Mesenchymal stem cell (in vitro differentiated cells and primary cell): Measurements from ENCODE around the gene GTSF1L.

ENCODE experiments used
- DNase-seq: peaks from one replicate; pipeline ENCODE4 v3.0.0-alpha.2; 2013
- H2AFZ ChIP-seq: one replicate; pipeline ENCODE4 v1.6.1; 2013; ENCODE audit warnings: low read depth, mild to moderate bottlenecking, control low read depth, inconsistent platforms, low read length, moderate library complexity
- H2AK5ac ChIP-seq: 2 replicates; pipeline ENCODE4 v1.6.1; 2013; ENCODE audit warnings: low read length, moderate library complexity, mild to moderate bottlenecking, inconsistent platforms; ENCODE audit not compliant: severe bottlenecking
- H2BK120ac ChIP-seq: one replicate; pipeline ENCODE4 v1.6.1; 2013; ENCODE audit warnings: low read depth, mild to moderate bottlenecking, inconsistent platforms, low read length, moderate library complexity
- H2BK12ac ChIP-seq, 2 experiments: one replicate each; pipeline ENCODE4 v1.6.1; 2013; ENCODE audit warnings: inconsistent platforms in 2 of 2, low read length in 2 of 2, mild to moderate bottlenecking in 2 of 2, moderate library complexity in 2 of 2, control low read depth in 1 of 2
- H2BK15ac ChIP-seq: one replicate; pipeline ENCODE4 v1.6.1; 2013; ENCODE audit warnings: mild to moderate bottlenecking, low read depth, inconsistent platforms; ENCODE audit not compliant: poor library complexity, severe bottlenecking
- H2BK5ac ChIP-seq: 2 replicates; pipeline ENCODE4 v1.6.1; 2013; ENCODE audit warnings: low read depth, mild to moderate bottlenecking, low read length, control low read depth, inconsistent platforms; ENCODE audit not compliant: poor library complexity, severe bottlenecking
- H3K14ac ChIP-seq, 2 experiments: one replicate each; pipeline ENCODE4 v1.6.1; 2013; ENCODE audit warnings: inconsistent platforms in 2 of 2, low read length in 2 of 2, control low read depth in 1 of 2, mild to moderate bottlenecking in 1 of 2, moderate library complexity in 1 of 2
- H3K18ac ChIP-seq, 2 experiments: one replicate each; pipeline ENCODE4 v1.6.1; 2013; ENCODE audit warnings: inconsistent platforms in 2 of 2, low read length in 2 of 2, control low read depth in 1 of 2, low read depth in 1 of 2, mild to moderate bottlenecking in 1 of 2
- H3K23ac ChIP-seq, 2 experiments: one replicate each; pipeline ENCODE4 v1.6.1; 2013; ENCODE audit warnings: inconsistent platforms in 2 of 2, low read length in 2 of 2, mild to moderate bottlenecking in 2 of 2, moderate library complexity in 2 of 2, control low read depth in 1 of 2
- H3K27ac ChIP-seq: 2 replicates; pipeline ENCODE4 v1.5.1; 2013; ENCODE audit warnings: mild to moderate bottlenecking, moderate library complexity, low read length, control low read depth, inconsistent platforms; ENCODE audit not compliant: poor library complexity, severe bottlenecking
- H3K27me3 ChIP-seq, 2 experiments: 2 replicates each; pipeline versions ENCODE4 v1.6.1 to v1.7.0; 2013; ENCODE audit warnings: low read length in 2 of 2, mild to moderate bottlenecking in 2 of 2, moderate library complexity in 2 of 2, control low read depth in 1 of 2, inconsistent platforms in 1 of 2; ENCODE audit not compliant: control insufficient read depth in 1 of 2, insufficient read depth in 1 of 2
- H3K36me3 ChIP-seq, 2 experiments: 2 replicates each; pipeline versions ENCODE4 v1.6.1 to v1.7.0; 2013; ENCODE audit warnings: low read length in 2 of 2, control low read depth in 1 of 2, inconsistent platforms in 1 of 2, low read depth in 1 of 2, mild to moderate bottlenecking in 1 of 2; ENCODE audit not compliant: insufficient read depth in 2 of 2, control insufficient read depth in 1 of 2
- H3K4ac ChIP-seq, 2 experiments: one replicate each; pipeline ENCODE4 v1.6.1; 2013; ENCODE audit warnings: inconsistent platforms in 2 of 2, low read length in 2 of 2, mild to moderate bottlenecking in 2 of 2, moderate library complexity in 2 of 2, control low read depth in 1 of 2, low read depth in 1 of 2
- H3K4me1 ChIP-seq: 2 replicates; pipeline ENCODE4 v1.6.1; 2013; ENCODE audit warnings: low read depth, low read length, control low read depth; ENCODE audit not compliant: control insufficient read depth, insufficient read depth
- H3K4me2 ChIP-seq: 2 replicates; pipeline ENCODE4 v1.6.1; 2013; ENCODE audit warnings: low read length, mild to moderate bottlenecking, inconsistent platforms; ENCODE audit not compliant: poor library complexity, severe bottlenecking
- H3K4me3 ChIP-seq, 2 experiments: 2 replicates each; pipeline versions ENCODE4 v1.5.1 to v1.7.0; 2013; ENCODE audit warnings: low read length in 2 of 2, mild to moderate bottlenecking in 2 of 2, control low read depth in 1 of 2, low read depth in 1 of 2; ENCODE audit not compliant: insufficient read depth in 1 of 2
- H3K79me1 ChIP-seq: replicated peaks from 2 replicates; pipeline ENCODE4 v1.6.1; 2013; ENCODE audit warnings: mild to moderate bottlenecking, control low read depth, low read length, inconsistent platforms; ENCODE audit not compliant: poor library complexity, severe bottlenecking
- H3K9ac ChIP-seq: 2 replicates; pipeline ENCODE4 v1.7.0; 2013; ENCODE audit warnings: mild to moderate bottlenecking, low read length, moderate library complexity
- H3K9me3 ChIP-seq: 2 replicates; pipeline ENCODE4 v1.7.0; 2013; ENCODE audit warnings: mild to moderate bottlenecking, low read length; ENCODE audit not compliant: control insufficient read depth
- H4K8ac ChIP-seq: one replicate; pipeline ENCODE4 v1.6.1; 2013; ENCODE audit warnings: inconsistent platforms, mild to moderate bottlenecking, low read length, moderate library complexity
- H4K91ac ChIP-seq: one replicate; pipeline ENCODE4 v1.6.1; 2013; ENCODE audit warnings: mild to moderate bottlenecking, low read length, inconsistent platforms
- WGBS: methylation state at CpG from one replicate; pipeline ENCODE4 v1.1.7; 2013; ENCODE audit warnings: mixed read lengths; 5-methylcytosine and 5-hydroxymethylcytosine counted together

Gene GTSF1L

GRCh38 chr20:43711098-43711654 is 15.6 kb downstream of the GTSF1L start:
- H3K27ac ChIP-seq, result no peak overlapping the region
- no peak overlapping the region for H3K14ac ChIP-seq
- no peak overlapping the region for H2BK5ac ChIP-seq
- H4K91ac ChIP-seq, result no peak overlapping the region
- H2BK12ac ChIP-seq, result no peak overlapping the region
- no peak overlapping the region for H3K9ac ChIP-seq
- no peak overlapping the region for H3K23ac ChIP-seq
- H2AFZ ChIP-seq, result no peak overlapping the region
- WGBS, result 96% methylated on average over 15 of the region's 15 CpGs
- H2BK120ac ChIP-seq, result no peak overlapping the region
- H3K4me2 ChIP-seq, result no peak overlapping the region
- H2BK15ac ChIP-seq, result no peak overlapping the region
- DNase-seq, result no peak
- no peak overlapping the region for H3K18ac ChIP-seq
- no peaks in the 10 kb centered on the region for H3K9me3 ChIP-seq
- no peaks in the 10 kb centered on the region for H3K4me1 ChIP-seq
- no peak overlapping the region for H4K8ac ChIP-seq
- peaks cover 0 to 50% of the 10 kb centered on the region in 2 experiments for H3K36me3 ChIP-seq
- no peak overlapping the region for H3K4me3 ChIP-seq
- H3K79me1 ChIP-seq, result no peaks in the 10 kb centered on the region
- H3K4ac ChIP-seq, result no peak overlapping the region
- H2AK5ac ChIP-seq, result no peak overlapping the region
- no peaks in the 10 kb centered on the region for H3K27me3 ChIP-seq

- Histone ChIP-seq H3K4ac (no peak overlapping the region), H3K4me1 (no peaks in the 10 kb centered on the region), H2AFZ (no peak overlapping the region), H3K27me3 (no peaks in the 10 kb centered on the region), H2BK5ac (no peak overlapping the region), H2BK12ac (no peak overlapping the region), H3K27ac (no peak overlapping the region), H2BK15ac (no peak overlapping the region), H3K9ac (no peak overlapping the region), H4K91ac (no peak overlapping the region), H3K14ac (no peak overlapping the region), H3K4me2 (no peak overlapping the region), H3K18ac (no peak overlapping the region), H3K9me3 (no peaks in the 10 kb centered on the region), H3K4me3 (no peak overlapping the region), H4K8ac (no peak overlapping the region), H3K23ac (no peak overlapping the region), H2BK120ac (no peak overlapping the region), H3K36me3 (peaks cover 0 to 44% of the 10 kb centered on the region in 2 experiments), H3K79me1 (no peaks in the 10 kb centered on the region), H2AK5ac (no peak overlapping the region)
- no peak for DNase-seq
- WGBS, result 97% methylated on average over 9 of the region's 9 CpGs
Observed at GRCh38 chr20:43710370-43711044, 16.3 kb downstream of the GTSF1L start.

- WGBS, result 97% methylated on average over 14 of the region's 14 CpGs
- no peak overlapping the region for H3K4ac ChIP-seq
- H3K9ac ChIP-seq, result no peak overlapping the region
- DNase-seq, result no peak
- no peaks in the 10 kb centered on the region for H3K9me3 ChIP-seq
- no peak overlapping the region for H2AK5ac ChIP-seq
- no peak overlapping the region for H4K91ac ChIP-seq
- H3K14ac ChIP-seq, result no peak overlapping the region
- no peak overlapping the region for H4K8ac ChIP-seq
- no peak overlapping the region for H2AFZ ChIP-seq
- H3K36me3 ChIP-seq, result peaks cover 0 to 21% of the 10 kb centered on the region in 2 experiments
- H2BK120ac ChIP-seq, result no peak overlapping the region
- no peak overlapping the region for H3K4me2 ChIP-seq
- H3K27me3 ChIP-seq, result no peaks in the 10 kb centered on the region
- no peak overlapping the region for H3K27ac ChIP-seq
- no peak overlapping the region for H2BK15ac ChIP-seq
- H3K79me1 ChIP-seq, result peaks cover 4% of the 10 kb centered on the region
- no peaks in the 10 kb centered on the region for H3K4me1 ChIP-seq
- H2BK12ac ChIP-seq, result no peak overlapping the region
- no peak overlapping the region for H3K23ac ChIP-seq
- H2BK5ac ChIP-seq, result no peak overlapping the region
- no peak overlapping the region for H3K4me3 ChIP-seq
- H3K18ac ChIP-seq, result no peak overlapping the region
Observed at GRCh38 chr20:43702502-43702901, 24.3 kb downstream of the GTSF1L start.

GRCh38 chr20:43700627-43701026 is 26.2 kb downstream of the GTSF1L start:
- H3K36me3 ChIP-seq, result peaks cover 0 to 21% of the 10 kb centered on the region in 2 experiments
- no peak overlapping the region for H3K23ac ChIP-seq

More at GRCh38 chr20:43700627-43701026, 26.2 kb downstream of the GTSF1L start:
- Histone ChIP-seq H3K27me3 (no peaks in the 10 kb centered on the region), H3K9me3 (no peaks in the 10 kb centered on the region), H3K27ac (no peak overlapping the region), H3K4me1 (no peaks in the 10 kb centered on the region), H3K4me3 (no peak overlapping the region), H2AFZ (no peak overlapping the region), H2BK5ac (no peak overlapping the region), H2BK15ac (no peak overlapping the region), H3K18ac (no peak overlapping the region), H2BK12ac (no peak overlapping the region), H4K8ac (peak overlapping the region; percentile 23), H3K4ac (no peak overlapping the region), H2BK120ac (no peak overlapping the region), H3K14ac (no peak overlapping the region), H4K91ac (no peak overlapping the region), H3K4me2 (no peak overlapping the region), H3K9ac (no peak overlapping the region), H2AK5ac (no peak overlapping the region), H3K79me1 (peaks cover 6% of the 10 kb centered on the region)
- no peak for DNase-seq
- WGBS, result over 99% methylated on average over 6 of the region's 8 CpGs
